HG03159 (cell line): ENCODE data around the gene CFAP221.

Experiments
- ATAC-seq: cut with Tn5 transposase; IDR thresholded peaks from one replicate; pipeline ENCODE4 v1.9.1; 2021; ENCODE audit warnings: mild to moderate bottlenecking, moderate library complexity; ENCODE audit not compliant: unreplicated experiment

Gene CFAP221

DNA sequence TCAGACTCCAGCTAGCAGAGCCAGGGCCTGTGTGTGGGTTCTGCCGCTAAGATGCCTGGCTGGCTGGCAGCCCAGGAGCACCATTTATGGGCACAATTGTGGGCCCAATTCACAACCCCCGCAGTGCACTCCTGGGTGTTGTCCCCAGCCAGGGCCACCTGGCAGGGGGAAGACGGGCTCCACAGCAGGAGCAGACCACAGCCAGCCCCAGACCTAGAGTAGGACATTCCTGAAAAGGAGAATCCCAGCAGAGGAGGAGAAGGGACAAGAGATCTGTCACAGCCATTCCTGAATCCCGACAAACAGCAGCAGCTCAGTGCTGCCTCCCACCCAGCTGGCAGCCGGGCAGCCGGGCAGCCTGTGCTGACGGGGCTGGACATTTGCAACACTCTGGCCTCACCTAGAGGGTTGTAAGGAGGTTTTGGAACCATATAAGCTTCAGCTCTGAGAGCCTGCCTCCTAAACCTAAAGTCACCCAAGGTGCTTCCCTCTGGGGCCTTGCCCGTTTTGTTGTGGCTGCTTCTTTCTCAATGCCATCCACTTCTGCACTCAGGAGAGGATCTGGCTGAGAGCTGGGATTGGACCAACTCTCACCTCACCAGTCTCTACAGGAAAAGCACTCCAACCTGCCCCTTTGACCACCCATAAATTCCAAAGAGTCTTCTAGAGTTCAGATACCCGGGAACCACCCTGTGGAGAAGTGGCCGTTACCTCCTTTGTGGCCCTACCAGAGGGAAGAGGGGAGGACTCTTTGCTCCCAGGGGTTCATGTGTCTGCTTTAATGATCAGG, 130.7 kb downstream of the CFAP221 start:
- ATAC-seq, result no peak

- no peak for ATAC-seq
Observed at GRCh38 chr2:119678021-119678656, 133.9 kb downstream of the CFAP221 start.

DNA sequence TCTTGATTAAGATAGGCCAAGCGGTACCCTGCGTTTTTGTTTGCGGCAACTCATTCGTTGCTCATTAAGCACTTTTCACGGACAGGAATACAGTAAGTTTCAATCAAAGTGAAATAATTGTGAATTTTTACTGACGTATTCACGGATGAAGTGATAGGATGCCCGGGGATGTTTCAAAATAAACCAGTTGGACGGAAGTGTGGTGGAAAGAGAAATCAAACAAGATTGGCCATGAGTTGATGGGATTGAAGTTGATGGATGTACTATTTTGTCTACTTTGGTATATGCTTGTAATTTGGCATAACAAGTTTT, 135.2 kb downstream of the CFAP221 start:
- ATAC-seq, result no peak

DNA sequence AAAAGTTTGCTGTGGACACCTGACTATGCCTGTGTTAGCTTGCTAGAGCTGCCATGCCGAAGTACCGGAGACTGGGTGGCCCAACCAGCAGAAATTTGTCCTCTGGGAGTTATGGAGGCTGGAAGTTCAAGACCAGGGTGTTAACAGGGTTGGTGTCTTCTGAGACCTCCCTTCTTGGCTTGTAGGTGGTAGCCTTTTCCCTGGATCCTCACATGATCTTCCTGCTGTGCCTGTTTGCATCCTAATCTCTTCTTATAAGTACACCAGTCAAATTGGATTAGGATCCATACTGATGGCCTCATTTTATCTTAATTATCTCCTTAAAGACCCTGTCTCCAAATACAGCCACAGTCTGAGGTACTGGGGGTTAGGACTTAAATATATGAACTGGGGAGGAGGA, 135.6 kb downstream of the CFAP221 start:
- no peak for ATAC-seq

GRCh38 chr2:119680457-119681202, 136.4 kb downstream of the CFAP221 start:
- ATAC-seq, result no peak

- no peak for ATAC-seq
Observed at GRCh38 chr2:119681203-119681867, 137.1 kb downstream of the CFAP221 start.

GRCh38 chr2:119681868-119682220, 137.6 kb downstream of the CFAP221 start:
- no peak for ATAC-seq

- no peak for ATAC-seq
Observed at GRCh38 chr2:119682578-119682977, 138.3 kb downstream of the CFAP221 start.

DNA sequence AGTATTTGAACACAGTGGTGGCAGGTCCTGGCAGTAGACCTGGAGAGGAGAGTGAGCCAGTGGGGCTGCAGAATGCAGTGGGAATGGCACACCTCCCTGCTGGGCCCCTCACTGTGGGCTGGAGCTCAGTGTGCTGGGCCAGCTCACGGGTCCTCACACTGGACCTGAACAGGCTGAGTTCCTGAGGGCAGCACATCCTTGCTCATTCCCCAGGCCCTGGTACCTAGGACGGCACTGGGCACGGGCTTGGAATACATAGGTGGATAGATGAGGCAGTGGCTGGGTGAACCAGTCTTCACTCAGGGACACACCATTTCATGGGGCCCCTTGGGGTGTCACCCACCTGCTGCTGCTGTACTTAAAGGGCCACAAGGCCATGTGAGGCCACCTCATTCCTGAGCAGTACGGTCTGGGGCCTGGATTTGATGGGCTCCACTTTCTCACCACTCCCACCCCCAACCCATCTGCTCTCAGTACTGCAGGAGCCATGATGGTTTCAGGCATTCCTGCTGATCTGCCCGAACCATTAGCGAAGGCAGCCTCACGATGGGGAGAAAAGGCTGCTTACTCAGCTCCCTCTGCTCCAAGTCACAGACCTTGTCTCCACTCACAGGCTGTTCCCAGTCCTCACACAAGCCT, 138.9 kb downstream of the CFAP221 start:
- ATAC-seq, result no peak

DNA sequence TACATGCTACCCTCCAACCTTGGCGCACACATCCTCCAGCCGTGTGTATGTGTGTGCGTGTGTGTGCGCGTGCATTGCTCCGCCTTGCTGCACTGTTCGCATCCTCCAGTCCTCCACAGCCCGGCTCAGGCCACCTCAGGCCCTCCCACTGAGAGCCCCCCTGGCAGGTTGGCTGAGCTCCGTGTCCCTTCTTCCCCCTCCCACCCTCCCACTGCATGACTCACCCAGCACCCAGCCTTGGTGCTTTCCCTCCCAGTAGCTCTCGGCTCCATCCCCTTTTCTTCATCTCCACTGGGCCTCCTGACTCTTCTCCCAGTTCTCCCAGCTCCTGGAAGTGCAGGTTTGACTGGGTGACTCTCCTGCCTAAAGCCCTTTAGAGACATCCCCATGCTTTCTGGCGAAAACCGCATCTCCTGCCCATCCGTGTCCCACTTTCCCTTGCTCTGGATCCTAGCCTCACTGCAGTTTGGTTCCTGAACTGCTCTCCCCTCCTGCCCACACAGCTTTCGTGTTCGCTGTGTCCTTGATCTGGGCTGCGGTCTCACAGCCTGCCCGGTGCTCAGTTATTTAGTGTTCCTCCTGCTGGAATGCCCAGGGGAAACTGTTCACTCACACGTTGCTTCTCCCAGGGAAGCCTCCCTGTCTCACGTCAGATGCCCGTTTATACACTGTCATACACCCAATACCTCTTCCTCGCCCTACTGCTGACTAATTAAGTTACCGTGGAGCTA, 139.6 kb downstream of the CFAP221 start:
- no peak for ATAC-seq

GRCh38 chr2:119684518-119684917, 140.3 kb downstream of the CFAP221 start:
- ATAC-seq, result no peak

- ATAC-seq, result no peak
Observed at GRCh38 chr2:119688616-119689015, 144.4 kb downstream of the CFAP221 start.

DNA sequence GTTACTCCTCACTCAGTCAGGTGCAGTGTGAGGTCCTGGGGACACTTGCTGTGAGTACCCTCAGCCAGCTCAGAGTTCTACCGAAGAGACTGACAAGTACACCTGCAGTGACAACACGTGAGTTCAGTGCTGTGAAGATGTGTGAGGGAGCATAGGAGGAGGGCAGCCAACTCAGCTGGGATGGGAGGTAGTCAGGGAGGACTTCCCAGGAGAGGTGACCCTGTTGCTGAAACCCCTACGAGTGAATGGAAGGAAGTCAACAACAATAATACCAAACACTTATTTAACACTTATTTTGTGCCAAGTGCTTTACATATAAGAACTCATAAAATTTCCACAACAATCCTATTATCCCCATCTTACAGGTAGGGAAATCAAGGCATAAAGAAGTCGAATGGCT, 145.0 kb downstream of the CFAP221 start:
- ATAC-seq, result no peak

DNA sequence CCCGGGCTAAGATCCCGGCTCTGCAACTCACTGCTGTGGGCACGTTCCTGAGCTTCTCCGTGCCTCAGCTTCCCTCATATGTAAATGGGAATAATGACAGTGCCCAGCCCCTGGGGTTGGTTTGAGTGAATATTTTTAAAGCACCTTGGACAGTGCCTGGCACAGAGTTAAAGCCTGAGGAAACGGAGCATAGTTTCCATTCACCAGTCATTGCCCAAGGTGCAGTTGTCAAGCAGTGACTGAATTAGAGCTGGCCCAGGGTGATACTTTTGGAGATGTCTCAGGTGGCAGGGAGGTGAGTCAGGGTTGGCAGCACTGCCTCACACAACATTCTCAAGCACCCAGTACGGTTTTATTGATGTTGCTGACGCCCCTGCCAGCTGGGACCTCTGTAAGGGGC, 146.9 kb downstream of the CFAP221 start:
- ATAC-seq, result no peak

DNA sequence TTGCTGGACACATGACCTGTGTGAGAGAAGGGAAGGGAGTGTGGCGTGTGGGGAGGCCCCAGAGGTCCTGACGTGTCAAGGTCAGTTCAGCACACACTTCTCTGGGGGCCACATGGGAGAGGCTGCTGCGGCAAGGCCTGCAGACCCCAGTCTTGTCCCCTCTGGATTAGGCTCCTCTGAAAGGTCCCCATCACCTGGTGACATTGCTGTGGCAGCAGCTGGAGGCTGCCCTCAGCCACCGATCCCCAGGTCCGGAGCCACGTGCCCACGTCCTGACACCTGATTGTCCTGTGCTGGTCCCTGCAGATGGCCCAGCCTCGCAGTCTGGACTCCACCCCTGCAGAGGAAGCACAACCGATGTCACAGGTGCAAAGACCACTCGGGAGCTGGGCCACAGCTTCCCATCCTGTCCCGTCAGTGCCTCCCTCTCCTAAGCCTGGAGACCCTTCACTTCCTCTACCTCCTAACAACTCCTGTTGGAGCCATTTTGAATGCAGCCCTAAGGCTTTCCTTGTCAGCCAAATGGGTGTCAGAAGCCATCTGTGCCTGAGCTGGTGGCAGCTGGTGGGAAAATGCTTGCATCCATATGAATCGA, 147.5 kb downstream of the CFAP221 start:
- no peak for ATAC-seq

DNA sequence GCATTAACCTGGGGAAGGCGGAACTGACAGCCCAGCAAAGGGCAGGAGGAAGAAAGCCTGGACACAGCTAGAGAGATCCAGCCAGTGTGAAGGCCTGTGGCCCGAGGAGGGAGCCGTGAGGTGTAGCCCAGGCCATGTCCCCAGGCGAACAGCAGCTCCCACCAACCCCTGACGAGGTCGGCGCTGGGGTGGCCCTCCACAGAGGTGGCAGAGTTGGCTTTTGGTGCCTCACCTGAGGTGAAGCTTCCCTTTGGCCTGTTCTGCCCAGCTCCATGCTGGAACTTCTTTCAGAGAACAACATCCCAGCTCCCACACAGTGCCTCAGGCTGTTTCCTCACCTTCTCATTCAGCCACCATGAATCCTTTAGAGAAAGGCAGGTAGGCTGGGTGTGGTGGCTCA, 148.1 kb downstream of the CFAP221 start:
- no peak for ATAC-seq

GRCh38 chr2:119692954-119693353, 148.7 kb downstream of the CFAP221 start:
- ATAC-seq, result no peak

DNA sequence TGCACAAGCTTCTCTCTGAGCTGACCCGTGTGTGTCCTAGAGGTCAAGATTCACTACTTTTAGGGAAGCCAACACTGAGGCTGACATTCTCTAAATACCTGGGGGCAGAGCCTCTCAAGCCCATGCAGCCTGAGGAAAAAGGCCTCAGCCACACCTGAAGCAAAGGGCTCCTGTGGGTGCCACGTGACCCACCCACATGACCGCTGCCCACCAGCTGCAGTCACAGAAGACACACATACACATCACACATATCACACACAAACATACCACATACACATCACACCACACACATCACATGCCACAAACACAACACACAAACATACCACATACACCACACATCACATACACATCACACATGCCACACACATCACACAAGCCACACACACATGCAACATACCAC, 149.3 kb downstream of the CFAP221 start:
- no peak for ATAC-seq

- no peak for ATAC-seq
Observed at GRCh38 chr2:119693967-119694366, 149.7 kb downstream of the CFAP221 start.

DNA sequence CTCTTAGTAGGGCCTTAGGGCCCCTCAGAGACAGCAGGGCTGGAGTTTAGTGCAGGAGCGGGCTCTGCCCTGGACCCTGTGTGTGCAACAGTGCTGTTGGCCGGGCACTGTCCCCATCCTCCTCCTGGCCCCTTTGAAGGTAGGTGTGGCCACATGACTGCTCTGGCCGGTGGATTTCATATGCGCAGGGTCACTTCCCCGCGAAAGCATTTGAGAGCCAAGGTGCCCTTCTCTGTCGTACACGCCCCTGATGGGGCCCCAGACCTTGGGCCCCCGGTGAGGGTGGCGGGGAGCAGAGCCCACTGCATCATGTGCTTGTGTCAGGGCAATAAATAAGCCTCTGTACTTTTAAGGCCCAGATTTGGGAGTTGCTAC, 150.2 kb downstream of the CFAP221 start:
- no peak for ATAC-seq
